Motor neuron (in vitro differentiated cells): ENCODE data around the gene OGDH. TPM values are rescaled to one million over a fixed set of nuclear protein-coding genes. Genes with fewer than 3 reads are reported as not detected.
"Not testable (repeated sequence)": the region's sequence is repeated elsewhere in the genome, so short reads cannot be mapped to it uniquely, and the experiment has no call there.

Experiments
- ATAC-seq, 8 experiments: fragments of 200-7000 bp; cut with Tn5 transposase; replicated peaks in 6 of 8; 2 replicates each; pipeline ENCODE4 v1.8.0; 2021; ENCODE audit warnings: mild to moderate bottlenecking in 8 of 8, moderate library complexity in 8 of 8
- H3K27ac ChIP-seq, 2 donors: fragments of 250-450 bp; sonication (Bioruptor Pico); 2 replicates each; pipeline ENCODE4 v1.9.0; 2021; ENCODE audit warnings: antibody characterized with exemption in 2 of 2, mild to moderate bottlenecking in 2 of 2, moderate library complexity in 1 of 2
- H3K4me1 ChIP-seq, 2 donors: fragments of 250-450 bp; sonication (Bioruptor Pico); replicated peaks in 1 of 2; 2 replicates each; pipeline ENCODE4 v1.6.1; 2021; ENCODE audit warnings: antibody characterized with exemption in 2 of 2, mild to moderate bottlenecking in 2 of 2, moderate library complexity in 1 of 2
- H3K4me3 ChIP-seq, 5 donors: fragments of 250-450 bp; sonication (Bioruptor Pico); 2 replicates each; pipeline ENCODE4 v1.9.0; 2021; ENCODE audit warnings: antibody characterized with exemption in 5 of 5, mild to moderate bottlenecking in 5 of 5, moderate library complexity in 4 of 5
- WGBS, 10 experiments: fragments of 450-650 bp; shearing (Covaris generic); methylation state at CpG; one replicate each; pipeline ENCODE4 v1.0.0; 2022; 5-methylcytosine and 5-hydroxymethylcytosine counted together
- in situ Hi-C, 9 experiments: fragments of 400-800 bp; cut with MboI; loops; one replicate each; pipeline ENCODE4 v1.15.0; 2021; ENCODE audit warnings: low sequenced_read_pairs in 9 of 9, low pct_unique_long_range_greater_than_20kb in 2 of 9; ENCODE audit not compliant: unreplicated experiment in 9 of 9
- total RNA-seq, 8 experiments: library from RNA; unstranded; fragments of 300-600 nt; gene quantifications; 2 replicates each; pipeline versions ENCODE4 v1.2.3 to v1.2.4, GENCODE V29; 2022

OGDH gene
- total RNA-seq, result 10 to 100 TPM; 27.1 to 89.0 (median 39.9) TPM

DNA sequence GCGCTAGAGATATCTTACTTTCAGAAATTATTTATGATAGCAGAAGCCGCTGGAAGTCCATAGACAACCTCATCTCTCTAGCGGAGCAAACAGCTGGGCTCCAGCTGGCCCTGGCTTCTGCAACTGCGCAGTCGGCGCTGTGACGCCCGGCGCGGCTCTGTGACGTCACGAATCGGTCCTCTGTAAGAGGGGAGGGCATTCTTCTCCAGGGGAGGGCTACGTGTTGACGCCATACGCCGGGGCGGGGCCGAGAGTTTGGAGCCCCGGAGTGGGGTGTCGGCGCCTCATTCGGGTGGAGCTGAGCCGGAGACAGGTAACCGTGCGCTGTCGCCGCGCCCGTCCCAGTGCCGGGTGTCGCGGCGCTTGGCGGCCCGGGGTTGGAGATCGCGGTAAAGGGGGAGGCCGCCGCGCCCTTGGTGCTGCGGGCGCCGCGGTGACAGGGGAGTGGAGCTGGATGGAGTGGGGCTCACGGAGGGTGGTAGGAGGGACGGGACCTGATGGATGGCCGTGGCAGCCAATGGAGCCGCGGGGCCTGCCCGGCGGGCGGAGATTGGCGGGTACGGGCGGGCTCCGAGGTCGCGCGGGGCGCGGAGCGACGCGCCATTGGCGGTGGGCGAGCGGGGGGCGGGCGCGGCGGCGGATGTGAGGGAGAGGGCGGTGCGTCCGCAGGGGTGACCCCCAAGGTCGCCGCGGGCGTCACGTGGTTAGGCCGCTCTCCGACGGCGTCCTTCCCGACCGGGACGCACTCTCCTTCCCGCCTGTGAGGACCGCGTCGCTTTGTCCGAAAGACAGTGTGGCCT is at the start of gene OGDH:
Gene OGDH (plus strand): TSS at position 287 of the 800 bp plus-strand sequence. CDS start 17,717 bp downstream, outside the sequence.
- peak within 1 kb of the TSS; percentile 89 to 98 (median 96) for H3K4me3 ChIP-seq
- ATAC-seq, result peak; percentile 94 to 99 (median 98)
- in situ Hi-C loops, result no loop called here
- 0% methylated on average over 1 to 13 of the region's 93 CpGs; no CpG with 5 or more reads in 5 of the 10 experiments for WGBS, 10 experiments
- H3K27ac ChIP-seq, result peak within 1 kb of the TSS; percentile 96 to 97
- peaks cover 5 to 11% of the 10 kb centered on the region in 2 donors for H3K4me1 ChIP-seq

DNA sequence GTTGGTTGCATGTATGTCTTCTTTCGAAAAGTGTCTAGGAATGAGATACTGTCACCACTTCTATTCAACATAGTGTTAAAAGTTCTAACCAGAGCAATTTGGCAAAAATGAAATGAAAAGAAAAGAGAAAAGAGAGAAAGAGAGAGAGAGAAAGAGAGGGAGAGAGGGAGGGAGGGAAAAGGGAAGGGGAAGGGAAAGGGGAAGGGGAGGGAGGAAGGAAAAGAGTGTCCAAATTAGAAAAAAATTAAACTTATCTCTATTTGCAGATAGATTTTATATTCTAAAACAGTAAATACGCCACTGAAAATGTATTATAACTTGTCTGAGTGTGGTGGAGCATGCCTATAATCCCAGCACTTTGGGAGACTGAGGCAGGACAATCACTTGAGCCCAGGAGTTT is 48.9 kb upstream of the OGDH start:
- 50 to 100% (median 95%) methylated on average over 1 to 2 of the region's 2 CpGs for WGBS, 10 experiments
- no peak for ATAC-seq
- Histone ChIP-seq H3K27ac (no peak overlapping the region), H3K4me3 (no peak overlapping the region), H3K4me1 (no peaks in the 10 kb centered on the region)
- in situ Hi-C loops, result loop anchor here in 1 of 9 experiments (25.0 kb wide), 1 partner anchor 320 kb away; no protein-coding TSS in a partner anchor

DNA sequence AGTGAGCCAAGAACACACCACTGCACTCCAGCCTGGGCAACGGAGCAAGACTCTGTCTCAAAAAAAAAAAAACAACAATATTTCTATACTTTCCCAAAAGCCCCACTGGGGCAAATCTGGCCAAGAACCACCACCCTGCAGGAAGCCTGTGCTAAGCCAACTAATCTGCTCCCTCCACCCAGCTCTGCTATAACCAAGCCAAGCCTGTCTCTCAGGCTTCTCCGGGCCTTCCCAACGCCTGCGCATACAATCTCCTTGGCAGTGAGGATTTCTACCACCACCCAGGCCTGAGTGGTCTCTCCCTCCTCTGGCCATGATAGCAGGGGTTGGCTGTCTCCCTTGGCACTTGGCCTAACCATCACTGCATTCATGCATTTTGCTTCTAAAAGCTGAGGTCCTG is 46.9 kb upstream of the OGDH start:
- peak in 2 of 8 experiments; percentile 10 to 16 for ATAC-seq
- 67 to 90% (median 75%) methylated on average over 1 to 4 of the region's 4 CpGs; no CpG with 5 or more reads in 7 of the 10 experiments for WGBS, 10 experiments
- no peak overlapping the region for H3K4me3 ChIP-seq
- H3K27ac ChIP-seq, result no peak overlapping the region
- H3K4me1 ChIP-seq, result no peaks in the 10 kb centered on the region
- in situ Hi-C loops, result loop anchor here in 1 of 9 experiments (25.0 kb wide), 1 partner anchor 322 kb away; no protein-coding TSS in a partner anchor

DNA sequence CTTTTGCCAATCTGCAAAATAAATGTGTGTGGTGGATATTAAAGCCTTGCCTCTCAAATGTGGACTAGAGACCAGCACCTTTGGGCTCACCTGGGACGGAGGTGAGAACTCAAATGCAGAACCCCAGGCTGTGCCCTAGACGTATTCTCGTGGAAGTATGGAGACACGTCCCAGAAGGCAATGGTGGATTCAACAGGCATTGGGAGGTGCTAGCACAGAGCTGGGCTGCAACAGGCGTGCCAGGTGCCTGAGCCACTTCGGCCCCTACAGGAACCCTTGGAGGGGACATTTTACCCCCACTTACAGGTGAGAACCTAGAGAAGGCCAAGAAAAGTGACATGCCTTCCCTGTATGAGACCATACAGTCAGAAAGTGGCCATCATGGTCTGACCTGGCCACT is 44.9 kb upstream of the OGDH start:
- ATAC-seq, result no peak
- no peak overlapping the region for H3K4me3 ChIP-seq
- WGBS, 10 experiments, result 91% methylated on average over 4 of the region's 6 CpGs; no CpG with 5 or more reads in 9 of the 10 experiments
- H3K4me1 ChIP-seq, result no peaks in the 10 kb centered on the region
- in situ Hi-C loops, result loop anchor here in 1 of 9 experiments (25.0 kb wide), 1 partner anchor 324 kb away; no protein-coding TSS in a partner anchor
- no peak overlapping the region for H3K27ac ChIP-seq

DNA sequence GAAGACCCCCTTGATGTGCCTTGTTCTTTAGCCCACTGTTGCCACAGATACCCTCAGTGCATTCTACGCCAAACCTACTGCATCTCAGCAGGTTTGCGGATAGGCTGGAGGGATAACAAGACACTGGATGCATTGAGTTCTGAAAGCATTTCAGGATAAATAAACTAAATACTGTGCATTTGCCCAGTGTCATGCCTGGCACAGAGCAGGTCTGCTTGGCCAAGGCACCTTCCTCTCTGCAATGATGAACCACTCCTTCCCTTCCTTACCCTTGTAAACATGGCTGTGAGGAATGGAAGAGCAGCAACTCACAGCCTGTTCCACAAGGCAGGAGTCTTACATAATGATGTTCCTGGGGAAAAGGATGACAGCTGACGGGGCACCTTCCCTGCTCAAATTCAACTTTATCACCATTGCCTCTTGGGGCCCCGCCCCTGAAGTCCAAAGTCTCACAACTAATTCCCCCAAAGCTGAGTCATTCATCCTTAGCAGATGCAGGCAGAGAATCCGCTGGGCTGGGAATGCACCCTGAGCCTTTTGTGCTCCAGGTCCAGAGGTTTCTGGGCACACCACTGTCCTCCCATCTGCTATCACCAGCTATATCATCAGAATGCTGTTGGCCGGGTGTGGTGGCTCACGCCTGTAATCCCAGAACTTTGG is 44.3 kb upstream of the OGDH start:
- H3K4me1 ChIP-seq, result no peaks in the 10 kb centered on the region
- H3K27ac ChIP-seq, result no peak overlapping the region
- H3K4me3 ChIP-seq, result no peak overlapping the region
- peak in 3 of 8 experiments; percentile 7 to 77 (median 69) for ATAC-seq
- 20 to 100% (median 80%) methylated on average over 1 to 6 of the region's 7 CpGs; no CpG with 5 or more reads in 3 of the 10 experiments for WGBS, 10 experiments
- in situ Hi-C loops, result loop anchor here in 1 of 9 experiments (25.0 kb wide), 1 partner anchor 325 kb away; no protein-coding TSS in a partner anchor

DNA sequence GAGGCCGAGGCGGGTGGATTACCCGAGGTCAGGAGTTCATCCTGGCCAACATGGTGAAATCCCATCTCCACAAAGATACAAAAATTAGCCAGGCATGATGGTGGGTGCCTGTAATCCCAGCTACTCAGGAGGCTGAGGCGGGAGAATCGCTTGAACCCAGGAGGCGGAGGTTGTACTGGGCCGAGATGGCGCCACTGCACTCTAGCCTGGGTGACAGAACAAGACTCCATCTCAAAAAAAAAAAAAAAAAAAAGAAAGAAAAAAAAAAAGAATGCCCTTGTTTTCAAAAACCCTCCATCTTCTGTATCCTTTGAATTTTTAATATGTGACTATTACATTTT is 43.8 kb upstream of the OGDH start:
- not testable (repeated sequence) for H3K4me1 ChIP-seq, H3K4me3 ChIP-seq, ATAC-seq, H3K27ac ChIP-seq
- WGBS, 10 experiments, result 93 to 100% (median 96%) methylated on average over 2 to 5 of the region's 8 CpGs; no CpG with 5 or more reads in 6 of the 10 experiments
- in situ Hi-C loops, result loop anchor here in 1 of 9 experiments (25.0 kb wide), 1 partner anchor 325 kb away; no protein-coding TSS in a partner anchor

DNA sequence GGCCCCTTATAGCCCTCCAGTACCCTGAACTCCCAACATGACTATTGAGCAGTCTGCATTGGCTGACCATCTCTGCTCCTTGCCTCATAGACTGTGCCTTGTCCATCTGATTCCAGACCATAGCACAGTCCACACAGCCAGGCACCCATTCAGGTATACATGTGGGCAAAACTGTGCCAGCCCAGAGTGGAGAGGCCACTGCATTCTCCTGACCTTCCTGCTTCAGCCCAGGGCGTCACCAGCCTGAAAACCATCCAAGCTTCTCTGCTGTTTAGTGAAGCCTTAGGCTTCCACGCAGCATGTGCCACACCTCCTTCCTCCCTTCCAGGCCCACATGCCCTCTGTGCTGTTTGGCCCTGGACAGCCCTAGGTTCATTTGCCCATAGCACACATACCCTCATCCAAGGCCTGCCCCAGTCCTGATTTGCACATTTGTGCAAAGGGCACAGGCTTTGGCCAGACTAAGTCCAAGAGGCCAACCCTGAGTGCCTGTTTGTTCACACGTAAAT is 43.2 kb upstream of the OGDH start:
- Histone ChIP-seq H3K4me1 (no peaks in the 10 kb centered on the region), H3K4me3 (no peak overlapping the region), H3K27ac (no peak overlapping the region)
- in situ Hi-C loops, result loop anchor here in 1 of 9 experiments (25.0 kb wide), 1 partner anchor 326 kb away; no protein-coding TSS in a partner anchor
- ATAC-seq, result peak in 1 of 8 experiments; percentile 4
- 17 to 100% (median 93%) methylated on average over 1 to 2 of the region's 3 CpGs; no CpG with 5 or more reads in 5 of the 10 experiments for WGBS, 10 experiments

DNA sequence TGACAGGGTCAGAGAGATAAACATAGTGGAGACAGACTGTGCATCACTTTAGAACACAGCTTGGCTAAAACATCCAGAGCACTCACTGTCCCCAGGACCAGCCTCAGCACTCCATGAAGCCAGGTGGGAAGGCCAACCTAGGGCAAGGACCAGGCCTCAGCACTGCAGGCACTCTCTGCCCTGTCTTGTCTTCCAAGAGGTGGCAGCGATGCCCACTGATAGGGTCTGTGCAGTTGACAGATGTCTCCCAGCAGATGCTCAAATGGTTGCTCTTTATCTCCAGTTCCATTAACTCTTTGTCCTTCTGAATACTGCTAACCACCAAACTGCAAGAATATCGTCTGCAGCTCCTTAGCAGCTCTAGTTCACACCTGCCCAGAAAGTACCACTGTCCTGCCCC is 41.8 kb upstream of the OGDH start:
- ATAC-seq, result no peak
- H3K27ac ChIP-seq, result no peak overlapping the region
- H3K4me1 ChIP-seq, result no peaks in the 10 kb centered on the region
- in situ Hi-C loops, result loop anchor here in 1 of 9 experiments (25.0 kb wide), 1 partner anchor 327 kb away; no protein-coding TSS in a partner anchor
- whole genome bisulfite sequencing, 10 experiments, result 38 to 100% (median 92%) methylated on average over 1 to 2 of the region's 2 CpGs; no CpG with 5 or more reads in 4 of the 10 experiments
- no peak overlapping the region for H3K4me3 ChIP-seq

DNA sequence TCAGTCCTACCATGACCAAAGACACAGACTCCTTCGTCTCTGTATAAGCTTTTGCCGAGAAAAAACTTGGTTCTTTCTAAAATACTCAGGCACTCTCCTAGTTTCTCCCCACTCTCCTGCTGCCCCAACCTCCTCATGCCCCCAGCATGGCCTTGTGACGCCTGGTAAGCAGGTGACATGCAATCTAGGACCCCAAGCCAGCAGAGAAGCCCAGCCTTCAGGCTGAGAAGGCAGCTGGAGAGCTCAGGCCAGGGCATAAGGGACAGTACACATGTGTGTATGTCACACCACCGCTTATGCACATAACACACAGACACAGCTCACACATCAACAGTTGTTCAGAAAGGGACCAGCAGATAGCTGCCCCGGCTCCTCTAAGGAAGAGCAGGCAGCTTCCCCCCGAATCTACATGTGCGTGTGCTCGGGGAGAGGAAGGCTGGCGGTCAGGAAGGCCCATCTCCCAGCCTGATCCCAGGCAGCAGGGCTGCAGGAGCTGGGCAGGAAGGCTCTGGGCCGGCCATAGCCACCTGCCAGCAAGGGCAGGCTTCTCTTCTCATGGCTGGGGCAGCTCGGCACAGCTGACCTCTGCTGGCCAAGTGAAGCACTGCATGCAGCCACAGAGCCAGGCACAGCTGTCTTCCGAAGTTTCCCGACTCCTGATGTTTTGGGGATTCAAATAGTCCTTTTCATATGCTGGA is 41.2 kb upstream of the OGDH start:
- in situ Hi-C loops, result loop anchor here in 1 of 9 experiments (25.0 kb wide), 1 partner anchor 328 kb away; no protein-coding TSS in a partner anchor
- no peak overlapping the region for H3K4me3 ChIP-seq
- WGBS, 10 experiments, result 10 to 100% (median 60%) methylated on average over 1 to 7 of the region's 13 CpGs; no CpG with 5 or more reads in 3 of the 10 experiments
- no peak overlapping the region for H3K27ac ChIP-seq
- peak; percentile 63 to 94 (median 90) for ATAC-seq
- H3K4me1 ChIP-seq, result no peaks in the 10 kb centered on the region

DNA sequence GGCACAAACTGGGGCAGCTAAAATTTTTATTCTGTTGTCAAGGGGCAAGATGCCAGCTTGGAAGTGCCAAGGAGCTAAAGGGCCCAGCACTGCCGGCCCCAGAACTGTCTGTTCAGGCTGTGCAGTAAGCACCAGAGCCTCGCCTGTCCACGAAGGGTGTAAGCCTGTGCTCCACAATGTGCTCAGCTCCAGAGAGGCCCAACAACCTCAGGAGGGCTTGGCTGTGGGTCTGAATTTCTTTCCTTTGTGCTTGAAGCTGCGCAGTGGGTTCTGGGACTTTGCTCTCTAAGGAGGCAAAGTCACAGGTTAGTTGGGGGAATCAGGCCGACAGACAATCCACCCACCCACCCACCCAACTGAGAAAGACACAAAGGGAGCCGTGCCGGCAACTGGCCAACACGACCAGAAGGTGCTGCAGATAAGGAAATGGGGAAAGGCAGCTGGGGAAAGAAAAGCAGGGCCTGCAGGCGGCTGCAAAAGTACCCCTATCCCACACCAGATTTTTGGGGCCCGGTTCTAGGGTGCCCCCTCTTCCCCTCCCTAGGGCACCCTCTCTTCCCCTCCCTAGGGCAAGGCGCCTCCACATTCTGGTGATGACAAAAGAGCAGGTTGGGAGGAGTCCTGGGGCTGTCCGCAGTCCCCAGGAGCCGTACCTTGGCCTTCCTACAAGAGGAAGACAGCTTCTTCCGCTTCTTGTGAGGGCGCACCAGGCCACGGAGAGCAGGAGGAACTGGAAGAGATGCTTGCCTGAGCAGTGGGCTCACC is 40.5 kb upstream of the OGDH start:
- in situ Hi-C loops, result loop anchor here in 1 of 9 experiments (25.0 kb wide), 1 partner anchor 329 kb away; no protein-coding TSS in a partner anchor
- Histone ChIP-seq H3K4me3 (no peak overlapping the region), H3K27ac (no peak overlapping the region), H3K4me1 (no peaks in the 10 kb centered on the region)
- WGBS, 10 experiments, result 58 to 100% (median 86%) methylated on average over 1 to 4 of the region's 16 CpGs; no CpG with 5 or more reads in 6 of the 10 experiments
- ATAC-seq, result peak; percentile 6 to 75 (median 69)

DNA sequence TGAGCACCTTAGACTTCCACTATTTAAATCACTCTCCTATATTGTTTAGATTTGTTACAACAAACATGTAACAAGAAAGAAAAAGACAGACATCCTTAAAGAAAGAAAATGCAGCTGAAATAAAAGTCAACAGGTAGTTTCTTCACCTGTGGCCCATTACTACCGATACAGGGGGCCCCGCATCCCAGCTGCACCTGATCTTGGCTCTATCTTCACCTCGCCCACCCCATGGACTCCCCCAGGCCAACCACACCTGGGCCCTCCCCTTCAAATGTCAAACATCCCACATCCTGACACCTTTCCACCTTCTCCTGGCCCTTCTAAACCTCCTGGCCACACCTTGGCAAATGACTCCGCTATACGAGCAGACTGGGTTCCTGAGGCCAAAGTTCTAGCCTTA is 39.7 kb upstream of the OGDH start:
- no peak overlapping the region for H3K27ac ChIP-seq
- no peaks in the 10 kb centered on the region for H3K4me1 ChIP-seq
- H3K4me3 ChIP-seq, result no peak overlapping the region
- in situ Hi-C loops, result loop anchor here in 1 of 9 experiments (25.0 kb wide), 1 partner anchor 329 kb away; no protein-coding TSS in a partner anchor
- no CpG with 5 or more reads among the region's 5 CpGs for WGBS, 10 experiments
- ATAC-seq, result no peak
